Measurements from ENCODE around the gene RBFOX2. TPM values are rescaled to one million over a fixed set of nuclear protein-coding genes. Genes with fewer than 3 reads are reported as not detected.

The RBFOX2 gene
- total and polyA plus RNA-seq, 2 of the 13 experiments (the other 11 are each of a cell fraction or from before 2014, with no cell fraction given), result 37.3 to 40.4 TPM

DNA sequence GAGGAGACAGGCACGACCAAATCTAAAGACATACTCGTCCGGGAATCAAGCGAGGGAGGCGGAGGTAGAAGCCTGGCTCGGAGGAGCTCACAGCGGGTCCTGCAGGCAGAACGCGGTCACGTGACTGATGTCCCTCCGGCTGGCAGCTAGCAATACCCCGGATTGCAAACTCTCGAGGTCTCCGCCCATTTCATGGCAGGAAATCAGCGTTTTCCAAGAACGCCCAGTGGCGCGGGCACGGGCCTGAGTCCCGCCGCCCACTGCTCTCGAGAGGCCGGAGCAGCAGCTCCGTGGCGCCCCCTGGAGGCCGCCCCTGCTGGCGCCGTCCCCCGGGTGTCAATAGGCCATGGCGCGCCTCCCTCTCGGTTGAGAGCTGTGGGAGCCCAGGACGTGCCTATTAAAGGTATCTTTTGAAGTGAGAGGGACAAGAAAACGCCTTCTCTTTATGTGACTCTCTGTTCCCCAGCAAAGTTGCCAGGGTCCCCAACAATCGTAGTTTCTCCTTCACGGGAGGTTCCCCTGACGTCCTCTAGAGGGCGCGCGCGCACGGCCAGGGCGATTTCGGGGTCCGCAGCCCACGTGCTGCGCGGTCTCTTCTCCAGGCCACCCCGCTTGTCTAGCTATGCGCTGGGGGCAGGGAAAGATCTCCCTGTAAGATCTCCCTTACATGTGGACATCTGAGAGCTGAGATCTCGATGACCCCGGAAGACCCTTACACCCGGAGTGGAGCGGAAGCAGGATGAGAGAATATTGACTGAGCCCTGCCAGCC, 37.3 kb upstream of the RBFOX2 start (continued):
- TF ChIP-seq MAZ (IDR thresholded peaks at IDR 0.05; ENCODE audit: borderline replicate concordance, low read depth, low read length), result 0 out of 2 replicates have a peak, but pooled peaks have one; percentile 38
- no peak for TF ChIP-seq MAZ (CRISPR knock-in tag; IDR thresholded peaks at IDR 0.05; ENCODE audit: low read depth)
- peak; percentile 84 for TF ChIP-seq BCL6 (CRISPR knock-in tag; IDR thresholded peaks at IDR 0.05)
- TF ChIP-seq MED1 (CRISPR knock-in tag; IDR thresholded peaks at IDR 0.05), result no peak; the same call in 1 of the 2 replicates
- 0 out of 2 replicates have a peak, but pooled peaks have one; percentile 40 for TF ChIP-seq ZNF768 (CRISPR knock-in tag; IDR thresholded peaks at IDR 0.05)
- TF ChIP-seq, protein P1, sequence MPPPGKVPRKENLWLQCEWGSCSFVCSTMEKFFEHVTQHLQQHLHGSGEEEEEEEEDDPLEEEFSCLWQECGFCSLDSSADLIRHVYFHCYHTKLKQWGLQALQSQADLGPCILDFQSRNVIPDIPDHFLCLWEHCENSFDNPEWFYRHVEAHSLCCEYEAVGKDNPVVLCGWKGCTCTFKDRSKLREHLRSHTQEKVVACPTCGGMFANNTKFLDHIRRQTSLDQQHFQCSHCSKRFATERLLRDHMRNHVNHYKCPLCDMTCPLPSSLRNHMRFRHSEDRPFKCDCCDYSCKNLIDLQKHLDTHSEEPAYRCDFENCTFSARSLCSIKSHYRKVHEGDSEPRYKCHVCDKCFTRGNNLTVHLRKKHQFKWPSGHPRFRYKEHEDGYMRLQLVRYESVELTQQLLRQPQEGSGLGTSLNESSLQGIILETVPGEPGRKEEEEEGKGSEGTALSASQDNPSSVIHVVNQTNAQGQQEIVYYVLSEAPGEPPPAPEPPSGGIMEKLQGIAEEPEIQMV (CRISPR knock-in tag; IDR thresholded peaks at IDR 0.05; ENCODE audit: low read depth), result peak; percentile 50; the same call in 1 of the 2 replicates
- TF ChIP-seq MYNN (CRISPR knock-in tag; IDR thresholded peaks at IDR 0.05; ENCODE audit: low read depth), result peak; percentile 28; the same call in 1 of the 2 replicates
- TF ChIP-seq MYPOP (CRISPR knock-in tag; IDR thresholded peaks at IDR 0.05), result peak; percentile 61; the same call in 1 of the 2 replicates
- TF ChIP-seq ZNF34 (CRISPR knock-in tag; IDR thresholded peaks at IDR 0.05; ENCODE audit: borderline replicate concordance), result peak; percentile 93; the same call in 1 of the 2 replicates
- TF ChIP-seq ZNF83 (CRISPR knock-in tag; IDR thresholded peaks at IDR 0.05; ENCODE audit: borderline replicate concordance), result peak; percentile 64; the same call in 1 of the 2 replicates
- TF ChIP-seq ZNF142 (CRISPR knock-in tag; IDR thresholded peaks at IDR 0.05), result 0 out of 2 replicates have a peak, but pooled peaks have one; percentile 19
- TF ChIP-seq, protein P2, sequence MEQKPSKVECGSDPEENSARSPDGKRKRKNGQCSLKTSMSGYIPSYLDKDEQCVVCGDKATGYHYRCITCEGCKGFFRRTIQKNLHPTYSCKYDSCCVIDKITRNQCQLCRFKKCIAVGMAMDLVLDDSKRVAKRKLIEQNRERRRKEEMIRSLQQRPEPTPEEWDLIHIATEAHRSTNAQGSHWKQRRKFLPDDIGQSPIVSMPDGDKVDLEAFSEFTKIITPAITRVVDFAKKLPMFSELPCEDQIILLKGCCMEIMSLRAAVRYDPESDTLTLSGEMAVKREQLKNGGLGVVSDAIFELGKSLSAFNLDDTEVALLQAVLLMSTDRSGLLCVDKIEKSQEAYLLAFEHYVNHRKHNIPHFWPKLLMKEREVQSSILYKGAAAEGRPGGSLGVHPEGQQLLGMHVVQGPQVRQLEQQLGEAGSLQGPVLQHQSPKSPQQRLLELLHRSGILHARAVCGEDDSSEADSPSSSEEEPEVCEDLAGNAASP (CRISPR knock-in tag; IDR thresholded peaks at IDR 0.05; ENCODE audit: borderline replicate concordance), result peak; percentile 43; the same call in 1 of the 2 replicates
- no peak for TF ChIP-seq ZUFSP (CRISPR knock-in tag; IDR thresholded peaks at IDR 0.05; ENCODE audit: borderline replicate concordance)
- peak; percentile 65 for TF ChIP-seq HDAC1 (CRISPR knock-in tag; IDR thresholded peaks at IDR 0.05)
